ENCODE results near the gene USP10. TPM values are rescaled to one million over a fixed set of nuclear protein-coding genes. Genes with fewer than 3 reads are reported as not detected.

Gene USP10
- total RNA-seq, 1 experiment from 2014 or later = 203 TPM

DNA sequence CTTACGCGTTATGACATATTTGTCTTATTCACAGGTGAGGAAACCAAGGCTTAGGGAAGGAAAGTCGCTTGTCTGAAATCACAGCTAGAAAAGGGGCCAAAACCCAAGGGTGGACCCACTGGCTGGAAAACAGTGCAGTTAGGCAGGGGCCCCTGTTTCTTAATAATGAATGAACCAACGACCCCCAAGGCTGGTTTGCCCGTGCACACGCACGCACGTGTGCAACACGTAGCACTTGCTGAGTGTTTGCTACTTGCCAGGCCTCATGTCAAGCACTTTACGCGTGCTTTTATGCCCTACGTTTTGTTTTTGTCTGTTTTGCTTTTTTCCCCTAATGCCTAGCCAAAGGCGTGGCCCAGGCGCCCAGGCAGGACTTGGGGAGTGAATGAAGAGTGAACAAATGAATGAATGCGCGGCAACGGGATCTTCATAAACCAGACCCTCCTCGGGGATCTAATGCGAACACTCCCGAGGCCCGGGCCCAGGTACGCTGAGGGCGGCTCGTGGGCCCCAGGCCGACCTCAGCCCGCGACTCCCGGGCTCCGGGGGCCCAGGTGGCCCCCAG is 571 bp upstream of the USP10 start:
- no peaks in the 10 kb centered on the region for H4K20me1 ChIP-seq (ENCODE audit: control insufficient read depth, insufficient read depth, insufficient read length)
- H2AK5ac ChIP-seq (ENCODE audit: insufficient read length, low read length) = no peak overlapping the region
- Mint-ChIP-seq H3K4me3 (peak overlapping the region; percentile 89 to 97), H3K27me3 (ENCODE audit: low read depth) (no peaks in the 10 kb centered on the region), H3K36me3 (ENCODE audit: insufficient read depth in 1 of 3, low read depth in 3 of 3) (peaks cover 0 to 2% (median 0%) of the 10 kb centered on the region in 3 experiments; a peak in 3 of 7 replicates), H3K27ac (peak overlapping the region; percentile 59 to 95 (median 70); a peak in 4 of 7 replicates), H3K9me3 (peaks cover 0 to 5% of the 10 kb centered on the region in 2 experiments; a peak in 3 of 5 replicates), H3K4me1 (peaks cover 30 to 36% of the 10 kb centered on the region in 2 experiments)
- H3K4me2 ChIP-seq (ENCODE audit: insufficient read depth, insufficient read length, low read length) = peak overlapping the region; percentile 89
- peak overlapping the region; percentile 58 for H4K91ac ChIP-seq (ENCODE audit: insufficient read length, low read depth, low read length)
- peak overlapping the region; percentile 72 for H3K18ac ChIP-seq (ENCODE audit: insufficient read length, low read depth, low read length)
- no peak overlapping the region for H2AFZ ChIP-seq (ENCODE audit: low read length)
- no peak overlapping the region for H2BK120ac ChIP-seq (ENCODE audit: low read depth, low read length, poor library complexity, severe bottlenecking)
- no peaks in the 10 kb centered on the region for H3K4me1 ChIP-seq (ENCODE audit: insufficient read depth, low read length)
- H3K79me2 ChIP-seq (ENCODE audit: insufficient read depth, low read length) = peaks cover 30% of the 10 kb centered on the region
- H3K9ac ChIP-seq (ENCODE audit: extremely low read depth, insufficient read length, low read length) = peak overlapping the region; percentile 76
- H3K23ac ChIP-seq (ENCODE audit: insufficient read length, low read depth, low read length) = no peak overlapping the region
- no peak overlapping the region for H2BK15ac ChIP-seq (ENCODE audit: low read depth, low read length)
- H3T11ph ChIP-seq (ENCODE audit: low read length) = no peak overlapping the region
- H2BK5ac ChIP-seq (ENCODE audit: insufficient read length, low read length) = peak overlapping the region; percentile 66
- no peaks in the 10 kb centered on the region for H3K79me1 ChIP-seq (ENCODE audit: insufficient read depth, low read depth, low read length, poor library complexity, severe bottlenecking)
- no peak for DNase-seq
- peak overlapping the region; percentile 47; the same call in 1 of the 2 replicates for H3K14ac ChIP-seq (ENCODE audit: insufficient read depth, low read length)
- no peak overlapping the region for H3K56ac ChIP-seq (ENCODE audit: insufficient read length, low read depth, low read length)
- H3K4ac ChIP-seq (ENCODE audit: low read depth, low read length) = no peak overlapping the region
- WGBS (ENCODE audit: extremely low coverage, insufficient read length, low lambda C conversion rate) = no CpG with 5 or more reads among the region's 29 CpGs
- no peak overlapping the region for H3K27ac ChIP-seq (ENCODE audit: insufficient read length, low read depth, low read length)
- TF ChIP-seq, protein P1, sequence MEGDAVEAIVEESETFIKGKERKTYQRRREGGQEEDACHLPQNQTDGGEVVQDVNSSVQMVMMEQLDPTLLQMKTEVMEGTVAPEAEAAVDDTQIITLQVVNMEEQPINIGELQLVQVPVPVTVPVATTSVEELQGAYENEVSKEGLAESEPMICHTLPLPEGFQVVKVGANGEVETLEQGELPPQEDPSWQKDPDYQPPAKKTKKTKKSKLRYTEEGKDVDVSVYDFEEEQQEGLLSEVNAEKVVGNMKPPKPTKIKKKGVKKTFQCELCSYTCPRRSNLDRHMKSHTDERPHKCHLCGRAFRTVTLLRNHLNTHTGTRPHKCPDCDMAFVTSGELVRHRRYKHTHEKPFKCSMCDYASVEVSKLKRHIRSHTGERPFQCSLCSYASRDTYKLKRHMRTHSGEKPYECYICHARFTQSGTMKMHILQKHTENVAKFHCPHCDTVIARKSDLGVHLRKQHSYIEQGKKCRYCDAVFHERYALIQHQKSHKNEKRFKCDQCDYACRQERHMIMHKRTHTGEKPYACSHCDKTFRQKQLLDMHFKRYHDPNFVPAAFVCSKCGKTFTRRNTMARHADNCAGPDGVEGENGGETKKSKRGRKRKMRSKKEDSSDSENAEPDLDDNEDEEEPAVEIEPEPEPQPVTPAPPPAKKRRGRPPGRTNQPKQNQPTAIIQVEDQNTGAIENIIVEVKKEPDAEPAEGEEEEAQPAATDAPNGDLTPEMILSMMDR (conservative IDR thresholded peaks at IDR 0.05) = no peak
- no peak overlapping the region for H2BK20ac ChIP-seq (ENCODE audit: low read depth, low read length, poor library complexity, severe bottlenecking)
- H3K27me3 ChIP-seq (ENCODE audit: insufficient read depth, low read length) = no peaks in the 10 kb centered on the region
- no peak overlapping the region for H2BK12ac ChIP-seq (ENCODE audit: insufficient read length, low read depth, low read length)
- no peaks in the 10 kb centered on the region for H3K9me3 ChIP-seq (ENCODE audit: control insufficient read depth, low read depth, low read length)
- H4K5ac ChIP-seq (ENCODE audit: insufficient read length, low read depth, low read length) = peak overlapping the region; percentile 80
- no peak overlapping the region for H4K8ac ChIP-seq (replicated peaks; ENCODE audit: insufficient read length, low read depth, low read length)
- H3K23me2 ChIP-seq (ENCODE audit: insufficient read length, low read depth, low read length, poor library complexity, severe bottlenecking) = peaks cover 8% of the 10 kb centered on the region

Measured in H9 (cell line).